Measurements from ENCODE around the gene GPC6.
A peak's percentile ranks its signal among the peaks of the same experiment; 100 is the strongest.

Gene GPC6

GRCh38 chr13:94344126-94344818 lies 1117.7 kb downstream of the GPC6 start:
- DNase-seq: no peak

- DNase-seq: peak; percentile 28
Measured at GRCh38 chr13:94345374-94346195, 1119.0 kb downstream of the GPC6 start.

- no peak for DNase-seq
Measured at GRCh38 chr13:94346261-94347019, 1119.8 kb downstream of the GPC6 start.

GRCh38 chr13:94351292-94351990 lies 1124.8 kb downstream of the GPC6 start:
- no peak for DNase-seq

GRCh38 chr13:94352057-94352456 lies 1125.5 kb downstream of the GPC6 start:
- no peak for DNase-seq

- DNase-seq: no peak
Measured at GRCh38 chr13:94353167-94353710, 1126.6 kb downstream of the GPC6 start.

- DNase-seq: no peak
Measured at GRCh38 chr13:94359875-94360274, 1133.3 kb downstream of the GPC6 start.

- peak; percentile 69 for DNase-seq
Measured at GRCh38 chr13:94362411-94362909, 1135.9 kb downstream of the GPC6 start.

- DNase-seq: no peak
Measured at GRCh38 chr13:94366677-94367076, 1140.1 kb downstream of the GPC6 start.

- DNase-seq: no peak
Measured at GRCh38 chr13:94369972-94370436, 1143.4 kb downstream of the GPC6 start.

- DNase-seq: no peak
Measured at GRCh38 chr13:94371855-94372254, 1145.2 kb downstream of the GPC6 start.

- no peak for DNase-seq
Measured at GRCh38 chr13:94382517-94382916, 1155.9 kb downstream of the GPC6 start.

GRCh38 chr13:94382960-94383359 lies 1156.4 kb downstream of the GPC6 start:
- no peak for DNase-seq

GRCh38 chr13:94384231-94384905 lies 1157.8 kb downstream of the GPC6 start:
- no peak for DNase-seq

GRCh38 chr13:94387047-94387446 lies 1160.4 kb downstream of the GPC6 start:
- DNase-seq: no peak

GRCh38 chr13:94389604-94390351 lies 1163.2 kb downstream of the GPC6 start:
- no peak for DNase-seq

- DNase-seq: no peak
Measured at GRCh38 chr13:94390881-94391280, 1164.3 kb downstream of the GPC6 start.

- no peak for DNase-seq
Measured at GRCh38 chr13:94394723-94395122, 1168.1 kb downstream of the GPC6 start.

GRCh38 chr13:94395860-94396259 lies 1169.3 kb downstream of the GPC6 start:
- DNase-seq: no peak

GRCh38 chr13:94399812-94400211 lies 1173.2 kb downstream of the GPC6 start:
- DNase-seq: no peak

GRCh38 chr13:94400874-94401273 lies 1174.3 kb downstream of the GPC6 start:
- DNase-seq: no peak
